Esophagus muscularis mucosa (tissue), 3 donors: ENCODE data around the gene CSN2.
"Not testable (repeated sequence)": the region's sequence is repeated elsewhere in the genome, so short reads cannot be mapped to it uniquely, and the experiment has no call there.

Experiments used
- POLR2A ChIP-seq: fragments of 450-650 bp; IDR thresholded peaks from one replicate; pipeline ENCODE4 v1.6.1; 2017; ENCODE audit warnings: antibody characterized with exemption, moderate library complexity, mild to moderate bottlenecking, low read depth
- TF ChIP-seq, protein P1 (sequence below), 3 experiments: fragments of 200-600 bp in 2 of 3; fragments of 450-650 bp in 1 of 3; sonication (generic) in 2 of 3; IDR thresholded peaks; one replicate each; pipeline ENCODE4 v1.5.1; 2017 to 2019; ENCODE audit warnings: antibody characterized with exemption in 3 of 3, mild to moderate bottlenecking in 2 of 3, moderate library complexity in 1 of 3

- TF ChIP-seq, protein P1, sequence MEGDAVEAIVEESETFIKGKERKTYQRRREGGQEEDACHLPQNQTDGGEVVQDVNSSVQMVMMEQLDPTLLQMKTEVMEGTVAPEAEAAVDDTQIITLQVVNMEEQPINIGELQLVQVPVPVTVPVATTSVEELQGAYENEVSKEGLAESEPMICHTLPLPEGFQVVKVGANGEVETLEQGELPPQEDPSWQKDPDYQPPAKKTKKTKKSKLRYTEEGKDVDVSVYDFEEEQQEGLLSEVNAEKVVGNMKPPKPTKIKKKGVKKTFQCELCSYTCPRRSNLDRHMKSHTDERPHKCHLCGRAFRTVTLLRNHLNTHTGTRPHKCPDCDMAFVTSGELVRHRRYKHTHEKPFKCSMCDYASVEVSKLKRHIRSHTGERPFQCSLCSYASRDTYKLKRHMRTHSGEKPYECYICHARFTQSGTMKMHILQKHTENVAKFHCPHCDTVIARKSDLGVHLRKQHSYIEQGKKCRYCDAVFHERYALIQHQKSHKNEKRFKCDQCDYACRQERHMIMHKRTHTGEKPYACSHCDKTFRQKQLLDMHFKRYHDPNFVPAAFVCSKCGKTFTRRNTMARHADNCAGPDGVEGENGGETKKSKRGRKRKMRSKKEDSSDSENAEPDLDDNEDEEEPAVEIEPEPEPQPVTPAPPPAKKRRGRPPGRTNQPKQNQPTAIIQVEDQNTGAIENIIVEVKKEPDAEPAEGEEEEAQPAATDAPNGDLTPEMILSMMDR (IDR thresholded peaks at IDR 0.05), result not testable (repeated sequence)
- not testable (repeated sequence) for TF ChIP-seq POLR2A
Observed at GRCh38 chr4:69923782-69924410, 41.6 kb downstream of the CSN2 start.
